Measurements from ENCODE around the gene ATP6V1G2. TPM values are rescaled to one million over a fixed set of nuclear protein-coding genes. Genes with fewer than 3 reads are reported as not detected.

Gene ATP6V1G2
- polyA plus RNA-seq, 1 donor (not counting 4 experiments of a cell fraction or from before 2014, with no cell fraction given) = 1.3 TPM

GRCh38 chr6:31588871-31589650 is 42.7 kb upstream of the ATP6V1G2 start:
- Histone ChIP-seq H2AFZ (ENCODE audit: control insufficient read depth, low read length) (no peak overlapping the region), H3K4me3 (ENCODE audit: control insufficient read depth in 2 of 3, extremely low read depth in 1 of 3, insufficient read depth in 2 of 3, low read depth in 1 of 3, low read length in 3 of 3) (no peak overlapping the region), H3K9me3 (ENCODE audit: control insufficient read depth, low read depth, low read length) (no peaks in the 10 kb centered on the region), H3K9ac (ENCODE audit: control insufficient read depth, extremely low read depth, insufficient read depth, low read length) (no peak overlapping the region), H3K27ac (ENCODE audit: control insufficient read depth, insufficient read depth, low read length) (no peak overlapping the region), H3K79me2 (ENCODE audit: control insufficient read depth, insufficient read depth, low read length) (no peaks in the 10 kb centered on the region), H3K9me1 (ENCODE audit: control insufficient read depth, extremely low read depth, insufficient read depth, low read length) (no peaks in the 10 kb centered on the region), H3K36me3 (ENCODE audit: control insufficient read depth in 2 of 2, extremely low read depth in 1 of 2, insufficient read depth in 2 of 2, low read length in 2 of 2) (no peaks in the 10 kb centered on the region), H3K4me1 (ENCODE audit: control insufficient read depth, extremely low read depth, insufficient read depth, low read length) (no peaks in the 10 kb centered on the region), H3K4me2 (ENCODE audit: control insufficient read depth, extremely low read depth, insufficient read depth, low read depth, low read length) (no peak overlapping the region), H4K20me1 (ENCODE audit: control insufficient read depth, extremely low read depth, insufficient read depth, low read length) (no peaks in the 10 kb centered on the region), H3K27me3 (ENCODE audit: control insufficient read depth, extremely low read depth, insufficient read depth, low read length) (peaks cover 3% of the 10 kb centered on the region)
- dilution Hi-C loops (cut with MboI; ENCODE audit: extremely low pct_ligation_motif_present, low sequenced_read_pairs) = no loop called here
- FAIRE-seq (no peak), DNase-seq (ENCODE audit: low read depth, low spot score) (no peak)
- TF ChIP-seq CTCF (optimal IDR thresholded peaks at IDR 0.05 in 1 of 3, IDR thresholded peaks at IDR 0.05 in 1 of 3, conservative IDR thresholded peaks at IDR 0.05 in 1 of 3; ENCODE audit: extremely low read depth in 1 of 3, insufficient read depth in 2 of 3, low read length in 3 of 3) = no peak
- no peak for TF ChIP-seq EZH2 (IDR thresholded peaks at IDR 0.05; ENCODE audit: low read length)

GRCh38 chr6:31587791-31588777 is 41.7 kb upstream of the ATP6V1G2 start:
- DNase-seq (ENCODE audit: low read depth, low spot score) (no peak), FAIRE-seq (no peak)
- dilution Hi-C loops (cut with MboI; ENCODE audit: extremely low pct_ligation_motif_present, low sequenced_read_pairs) = no loop called here
- Histone ChIP-seq H3K27ac (ENCODE audit: control insufficient read depth, insufficient read depth, low read length) (no peak overlapping the region), H3K4me1 (ENCODE audit: control insufficient read depth, extremely low read depth, insufficient read depth, low read length) (no peaks in the 10 kb centered on the region), H3K4me3 (ENCODE audit: control insufficient read depth in 2 of 3, extremely low read depth in 1 of 3, insufficient read depth in 2 of 3, low read depth in 1 of 3, low read length in 3 of 3) (no peak overlapping the region), H2AFZ (ENCODE audit: control insufficient read depth, low read length) (no peak overlapping the region), H3K27me3 (ENCODE audit: control insufficient read depth, extremely low read depth, insufficient read depth, low read length) (peaks cover 3% of the 10 kb centered on the region), H3K79me2 (ENCODE audit: control insufficient read depth, insufficient read depth, low read length) (no peaks in the 10 kb centered on the region), H3K9ac (ENCODE audit: control insufficient read depth, extremely low read depth, insufficient read depth, low read length) (no peak overlapping the region), H4K20me1 (ENCODE audit: control insufficient read depth, extremely low read depth, insufficient read depth, low read length) (no peaks in the 10 kb centered on the region), H3K9me3 (ENCODE audit: control insufficient read depth, low read depth, low read length) (no peaks in the 10 kb centered on the region), H3K4me2 (ENCODE audit: control insufficient read depth, extremely low read depth, insufficient read depth, low read depth, low read length) (no peak overlapping the region), H3K9me1 (ENCODE audit: control insufficient read depth, extremely low read depth, insufficient read depth, low read length) (no peaks in the 10 kb centered on the region), H3K36me3 (ENCODE audit: control insufficient read depth in 2 of 2, extremely low read depth in 1 of 2, insufficient read depth in 2 of 2, low read length in 2 of 2) (no peaks in the 10 kb centered on the region)
- TF ChIP-seq CTCF (optimal IDR thresholded peaks at IDR 0.05 in 1 of 3, IDR thresholded peaks at IDR 0.05 in 1 of 3, conservative IDR thresholded peaks at IDR 0.05 in 1 of 3; ENCODE audit: extremely low read depth in 1 of 3, insufficient read depth in 2 of 3, low read length in 3 of 3) = no peak
- TF ChIP-seq EZH2 (IDR thresholded peaks at IDR 0.05; ENCODE audit: low read length) = no peak
